ENCODE data around the gene PTS. TPM values are rescaled to one million over a fixed set of nuclear protein-coding genes. Genes with fewer than 3 reads are reported as not detected.

PTS gene
- total and polyA plus RNA-seq, 7 donors = 17.2 to 86.5 (median 38.5) TPM

DNA sequence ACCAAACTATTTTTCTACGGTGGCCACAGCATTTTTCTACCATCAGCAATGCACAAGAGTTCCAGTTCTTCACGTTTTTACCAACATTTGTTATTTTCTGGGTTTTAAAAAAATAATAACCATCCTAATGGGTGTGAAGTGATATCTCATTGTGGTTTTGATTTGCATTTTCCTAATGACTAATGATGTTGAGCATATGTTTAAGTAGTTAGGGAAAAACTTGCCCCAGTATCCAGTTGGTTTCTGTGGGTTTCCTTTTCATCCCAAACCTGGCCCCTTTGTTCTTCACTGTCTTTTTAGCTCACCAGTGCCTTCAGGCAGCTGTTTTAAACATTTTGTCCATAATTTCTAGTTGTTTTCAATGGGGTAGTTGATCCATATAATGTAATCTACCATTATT is 14.7 kb upstream of the PTS start:
- no peaks in the 10 kb centered on the region for H3K27me3 ChIP-seq
- H3K27ac ChIP-seq = no peak overlapping the region
- no peaks in the 10 kb centered on the region for H3K9me3 ChIP-seq
- no peaks in the 10 kb centered on the region for H3K36me3 ChIP-seq
- H3K4me1 ChIP-seq = no peaks in the 10 kb centered on the region
- TF ChIP-seq EP300 (IDR thresholded peaks at IDR 0.05) = no peak
- TF ChIP-seq CTCF (IDR thresholded peaks at IDR 0.05) = no peak
- TF ChIP-seq POLR2AphosphoS5 (IDR thresholded peaks at IDR 0.05) = no peak
- TF ChIP-seq POLR2A (IDR thresholded peaks at IDR 0.05) = no peak
- no peak overlapping the region for H3K4me3 ChIP-seq
- no peak for DNase-seq
- 40 to 68% methylated on average over 2 of the region's 2 CpGs for WGBS, 2 donors
- intact Hi-C loops (cut with DNase I) = no loop called here

DNA sequence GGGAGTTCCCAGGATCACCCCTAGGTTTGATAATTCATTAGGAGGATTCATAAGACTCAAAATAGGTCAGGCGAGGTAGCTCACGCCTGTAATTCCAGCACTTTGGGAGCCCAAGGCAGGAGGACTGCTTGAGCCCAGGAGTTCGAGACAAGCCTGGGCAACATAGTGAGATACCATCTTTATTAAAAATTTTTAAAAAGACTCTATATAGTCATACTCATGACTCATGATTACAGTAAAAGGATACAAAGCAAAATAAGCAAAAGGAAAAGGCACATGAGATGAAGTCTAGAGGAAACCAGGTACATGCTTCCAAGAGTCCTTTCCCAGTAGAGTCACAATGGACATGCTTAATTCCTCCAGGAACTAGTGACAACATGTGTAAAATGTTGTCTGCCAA is 13.9 kb upstream of the PTS start:
- intact Hi-C loops (cut with DNase I) = no loop called here
- 98 to 99% methylated on average over 3 of the region's 3 CpGs for WGBS, 2 donors
- DNase-seq = no peak
- Histone ChIP-seq H3K4me1 (no peaks in the 10 kb centered on the region), H3K27me3 (no peaks in the 10 kb centered on the region), H3K9me3 (no peaks in the 10 kb centered on the region), H3K36me3 (no peaks in the 10 kb centered on the region), H3K27ac (no peak overlapping the region), H3K4me3 (no peak overlapping the region)
- TF ChIP-seq POLR2AphosphoS5 (IDR thresholded peaks at IDR 0.05) = no peak
- no peak for TF ChIP-seq EP300 (IDR thresholded peaks at IDR 0.05)
- TF ChIP-seq CTCF (IDR thresholded peaks at IDR 0.05) = no peak
- no peak for TF ChIP-seq POLR2A (IDR thresholded peaks at IDR 0.05)

GRCh38 chr11:112212710-112213109 is 13.5 kb upstream of the PTS start:
- DNase-seq = no peak
- Histone ChIP-seq H3K9me3 (no peaks in the 10 kb centered on the region), H3K4me3 (no peak overlapping the region), H3K27me3 (no peaks in the 10 kb centered on the region), H3K4me1 (no peaks in the 10 kb centered on the region), H3K36me3 (no peaks in the 10 kb centered on the region), H3K27ac (no peak overlapping the region)
- intact Hi-C loops (cut with DNase I) = no loop called here
- TF ChIP-seq POLR2AphosphoS5 (IDR thresholded peaks at IDR 0.05) (no peak), POLR2A (IDR thresholded peaks at IDR 0.05) (no peak), EP300 (IDR thresholded peaks at IDR 0.05) (no peak), CTCF (IDR thresholded peaks at IDR 0.05) (no peak)

DNA sequence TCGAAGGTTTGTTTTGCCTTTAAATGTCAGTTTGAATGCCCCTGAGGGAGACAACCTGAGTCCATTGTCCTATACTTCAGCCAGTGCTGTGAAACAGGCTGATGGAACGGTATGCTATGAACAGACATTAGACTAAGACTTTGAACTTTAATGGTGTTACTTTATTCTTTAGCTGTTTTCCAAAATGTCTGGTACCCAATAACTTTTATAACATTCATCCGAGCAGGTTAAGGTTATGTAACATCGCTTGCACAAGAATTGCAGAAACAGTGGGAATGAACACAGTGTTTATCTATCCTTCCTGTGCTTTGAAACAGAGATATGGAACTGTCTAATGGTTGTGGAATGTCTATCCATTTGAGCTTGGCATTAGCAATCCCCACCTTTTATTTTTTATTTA is 12.5 kb upstream of the PTS start:
- Histone ChIP-seq H3K9me3 (no peaks in the 10 kb centered on the region), H3K4me3 (no peak overlapping the region), H3K27me3 (no peaks in the 10 kb centered on the region), H3K27ac (no peak overlapping the region), H3K36me3 (no peaks in the 10 kb centered on the region), H3K4me1 (no peaks in the 10 kb centered on the region)
- no peak for DNase-seq
- TF ChIP-seq POLR2A (IDR thresholded peaks at IDR 0.05) (no peak), POLR2AphosphoS5 (IDR thresholded peaks at IDR 0.05) (no peak), CTCF (IDR thresholded peaks at IDR 0.05) (no peak), EP300 (IDR thresholded peaks at IDR 0.05) (no peak)
- WGBS, 2 donors = 89 to 94% methylated on average over 4 of the region's 4 CpGs
- intact Hi-C loops (cut with DNase I) = no loop called here

- Histone ChIP-seq H3K27ac (no peak overlapping the region), H3K36me3 (no peaks in the 10 kb centered on the region), H3K4me1 (peaks cover 0 to 6% (median 2%) of the 10 kb centered on the region in 4 donors), H3K9me3 (no peaks in the 10 kb centered on the region), H3K27me3 (no peaks in the 10 kb centered on the region), H3K4me3 (no peak overlapping the region)
- intact Hi-C loops (cut with DNase I) = no loop called here
- no peak for DNase-seq
- no peak for TF ChIP-seq EP300 (IDR thresholded peaks at IDR 0.05)
- 93 to 94% methylated on average over 6 of the region's 6 CpGs for WGBS, 2 donors
Observed at GRCh38 chr11:112215621-112216020, 10.6 kb upstream of the PTS start.
